GM12878 (cell line): ENCODE data around the gene TMEM238L. TPM values are rescaled to one million over a fixed set of nuclear protein-coding genes. Genes with fewer than 3 reads are reported as not detected.

Experiments
- ATAC-seq: fragments of 200-7000 bp; cut with Tn5 transposase; 3 replicates; pipeline ENCODE4 v1.9.1; 2020; ENCODE audit warnings: mild to moderate bottlenecking, moderate library complexity
- BruUV-seq: library from RNA; stranded (reverse); fragments of 400-500 nt; replicated peaks from 2 replicates; lab custom pipeline; 2021; lab: Mats Ljungman, UMichigan
- CTCF ChIA-PET: fragments of 300-600 bp; sonication (Branson Sonifier 250); formaldehyde crosslinking; extraction: SDS; loops from one replicate; lab custom pipeline; 2021; ENCODE audit warnings: inconsistent platforms; lab: Yijun Ruan, JAX
- POLR2A ChIA-PET: fragments of 350-600 bp; formaldehyde crosslinking; extraction: SDS; loops from one replicate; lab custom pipeline; 2021; ENCODE audit warnings: inconsistent platforms; lab: Charles Lee
- RAD21 ChIA-PET: fragments of 300-600 bp; sonication (Branson Sonifier 250); formaldehyde crosslinking; loops from one replicate; lab custom pipeline; 2023; ENCODE audit warnings: antibody characterized with exemption; ENCODE audit not compliant: unreplicated experiment; lab: Charles Lee
- SMC1A ChIA-PET: fragments of 300-600 bp; sonication (Branson Sonifier 250); formaldehyde crosslinking; loops from one replicate; lab custom pipeline; 2023; ENCODE audit not compliant: unreplicated experiment, uncharacterized antibody; lab: Charles Lee
- DNase-seq: peaks from one replicate; pipeline ENCODE4 v3.0.0-alpha.2; 2011; ENCODE audit warnings: low read depth, low spot score
- FAIRE-seq: peaks from 3 replicates; lab custom pipeline; 2011; peaks lifted over from hg19 to GRCh38; lab: Jason Lieb, UNC
- H2AFZ ChIP-seq: 2 replicates; pipeline ENCODE4 v1.6.0; 2011; ENCODE audit warnings: low read depth, low read length, control low read depth; ENCODE audit not compliant: control insufficient read depth
- H3K27ac ChIP-seq: 2 replicates; pipeline ENCODE4 v1.5.1; 2011; ENCODE audit warnings: control low read depth; ENCODE audit not compliant: control insufficient read depth, insufficient read depth
- H3K27me3 ChIP-seq, 2 experiments: replicated peaks in 1 of 2; 2 replicates each; pipeline versions ENCODE4 v1.6.0 to v1.6.1; 2011; ENCODE audit warnings: low read length in 1 of 2; ENCODE audit not compliant: control insufficient read depth in 2 of 2, insufficient read depth in 2 of 2
- H3K36me3 ChIP-seq, 2 experiments: 2 replicates each; pipeline ENCODE4 v1.5.1; 2011; ENCODE audit warnings: low read length in 1 of 2; ENCODE audit not compliant: control insufficient read depth in 2 of 2, insufficient read depth in 2 of 2
- H3K4me1 ChIP-seq: 2 replicates; pipeline ENCODE4 v1.6.1; 2011; ENCODE audit warnings: mild to moderate bottlenecking, low read length, moderate library complexity, mixed read lengths; ENCODE audit not compliant: control insufficient read depth, insufficient read depth
- H3K4me2 ChIP-seq: 2 replicates; pipeline ENCODE4 v1.6.0; 2011; ENCODE audit warnings: control low read depth; ENCODE audit not compliant: control insufficient read depth, insufficient read depth
- H3K4me3 ChIP-seq: fragments of 200-600 bp; sonication (generic); 2 replicates; pipeline ENCODE4 v1.5.1; 2016
- H3K79me2 ChIP-seq: 2 replicates; pipeline ENCODE4 v1.6.0; 2011; ENCODE audit warnings: low read length; ENCODE audit not compliant: control insufficient read depth, insufficient read depth
- H3K9ac ChIP-seq: 2 replicates; pipeline ENCODE4 v1.8.0; 2011; ENCODE audit warnings: low read length, control low read depth, mixed read lengths; ENCODE audit not compliant: control insufficient read depth, insufficient read depth
- H3K9me3 ChIP-seq: replicated peaks from 3 replicates; pipeline ENCODE4 v1.5.1; 2011; ENCODE audit warnings: mild to moderate bottlenecking, low read length; ENCODE audit not compliant: control insufficient read depth, insufficient read depth
- H4K20me1 ChIP-seq: 2 replicates; pipeline ENCODE4 v1.6.0; 2011; ENCODE audit not compliant: control insufficient read depth, insufficient read depth
- CEBPB ChIP-seq, 2 experiments: fragments of 150-350 bp in 1 of 2; IDR thresholded peaks; 2 replicates each; pipeline ENCODE4 v1.6.1; 2012 to 2014; ENCODE audit warnings: low read depth in 2 of 2, low read length in 2 of 2, borderline replicate concordance in 1 of 2, inconsistent platforms in 1 of 2
- CHD1 ChIP-seq: IDR thresholded peaks from 2 replicates; pipeline ENCODE4 v1.6.1; 2012; ENCODE audit warnings: low read depth, low read length, improper control_type of control experiment
- MXI1 ChIP-seq: fragments of 150-350 bp; IDR thresholded peaks from 2 replicates; pipeline ENCODE4 v1.6.1; 2011; ENCODE audit warnings: low read depth, mild to moderate bottlenecking, inconsistent platforms, low read length, improper control_type of control experiment
- NBN ChIP-seq: fragments of 450-650 bp; IDR thresholded peaks from 2 replicates; pipeline ENCODE4 v1.6.1; 2016
- STAT1 ChIP-seq: fragments of 450-650 bp; conservative IDR thresholded peaks from 2 replicates; pipeline ENCODE4 v1.6.1; 2014; ENCODE audit warnings: antibody characterized with exemption, mild to moderate bottlenecking
- TARDBP ChIP-seq: IDR thresholded peaks from 2 replicates; pipeline ENCODE4 v1.6.1; 2016; ENCODE audit warnings: borderline replicate concordance
- TBL1XR1 ChIP-seq: IDR thresholded peaks from 2 replicates; pipeline ENCODE4 v1.6.1; 2012; ENCODE audit warnings: low read depth, low read length, improper control_type of control experiment
- USF1 ChIP-seq: IDR thresholded peaks from 2 replicates; pipeline ENCODE4 v1.6.1; 2011; ENCODE audit warnings: borderline replicate concordance, low read depth, mild to moderate bottlenecking, moderate library complexity, mixed read lengths, low read length; ENCODE audit not compliant: insufficient read depth; ENCODE audit errors: extremely low read length
- ZNF24 ChIP-seq: fragments of 450-650 bp; IDR thresholded peaks from 2 replicates; pipeline ENCODE4 v1.6.1; 2017; ENCODE audit warnings: antibody characterized with exemption, mild to moderate bottlenecking
- ZNF274 ChIP-seq: IDR thresholded peaks from one replicate; pipeline ENCODE4 v1.8.0; 2011; ENCODE audit not compliant: insufficient read length, insufficient read depth
- ZNF592 ChIP-seq: fragments of 450-650 bp; IDR thresholded peaks from 2 replicates; pipeline ENCODE4 v1.6.1; 2017; ENCODE audit warnings: mild to moderate bottlenecking, moderate library complexity
- ZZZ3 ChIP-seq: IDR thresholded peaks from 2 replicates; pipeline ENCODE4 v1.6.1; 2011; ENCODE audit warnings: low read depth; ENCODE audit not compliant: control insufficient read depth, insufficient read length
- WGBS: methylation state at CpG from one replicate; pipeline ENCODE4 v1.1.6; 2016; ENCODE audit warnings: low lambda C conversion rate; ENCODE audit not compliant: insufficient replicate concordance, insufficient coverage; ENCODE audit errors: missing lambda C conversion rate; 5-methylcytosine and 5-hydroxymethylcytosine counted together
- in situ Hi-C: fragments of 300-500 bp; cut with MboI; formaldehyde crosslinking; loops from 9 replicates; pipeline ENCODE4 v1.14.3; 2018; ENCODE audit warnings: mixed read lengths
- intact Hi-C: fragments of 100-400 bp; cut with micrococcal nuclease; formaldehyde crosslinking; loops from one replicate; pipeline ENCODE4 v1.14.2; 2022; ENCODE audit not compliant: unreplicated experiment
- polyA plus RNA-seq, 11 experiments: library from polyadenylated mRNA; depleted of rRNA in 4 of 11; unstranded in 6 of 11; stranded (reverse) in 5 of 11; fragments of >200 nt; fragmentation: Nextera tagmentation in 4 of 11; fragmentation: Illumina TruSeq in 1 of 11; extraction: Ambion mirVana in 4 of 11; extraction: Trizol in 1 of 11; gene quantifications; 1 replicate in 1 of 11; 2 replicates in 10 of 11; pipeline versions ENCODE4 v1.2.1 to v1.2.3, GENCODE V29; 2011 to 2016; ENCODE audit warnings: inconsistent platforms in 2 of 11, missing spikeins in 2 of 11, low read depth in 1 of 11
- total RNA-seq, 4 experiments: library from RNA; depleted of rRNA in 3 of 4; stranded (reverse); fragments of >200 nt in 3 of 4; fragmentation: Illumina TruSeq in 1 of 4; extraction: Trizol in 1 of 4; gene quantifications; 2 replicates each; pipeline versions ENCODE4 v1.2.1 to v1.2.3, GENCODE V29; 2013 to 2021

The TMEM238L gene
- total and polyA plus RNA-seq, 10 of the 15 experiments (the other 5 are each of a cell fraction or from before 2014, with no cell fraction given): not detected

GRCh38 chr17:10798332-10798749, 5.6 kb downstream of the TMEM238L start:
- TF ChIP-seq ZNF274: no peak
- TF ChIP-seq ZZZ3: no peak
- TF ChIP-seq TBL1XR1: no peak
- TF ChIP-seq NBN: no peak
- TF ChIP-seq ZNF592: no peak
- no peak for TF ChIP-seq STAT1
- TF ChIP-seq CHD1: no peak
- TF ChIP-seq ZNF24: no peak
- no peak for TF ChIP-seq USF1
- TF ChIP-seq CEBPB (IDR thresholded peaks at IDR 0.05; ENCODE audit: borderline replicate concordance in 1 of 2, low read depth in 2 of 2, low read length in 2 of 2): no peak
- no peak for TF ChIP-seq TARDBP
- no peak for TF ChIP-seq MXI1
- no peaks in the 10 kb centered on the region for H3K9me3 ChIP-seq
- no peak overlapping the region for H3K4me2 ChIP-seq
- no peaks in the 10 kb centered on the region for H3K79me2 ChIP-seq
- H3K4me1 ChIP-seq: no peaks in the 10 kb centered on the region
- BruUV-seq: no TSS peak
- no peaks in the 10 kb centered on the region for H4K20me1 ChIP-seq
- in situ Hi-C loops (no loop called here), intact Hi-C loops (no loop called here)
- no peaks in the 10 kb centered on the region for H3K27me3 ChIP-seq
- 0% methylated on average over 3 of the region's 3 CpGs for WGBS
- ChIA-PET RAD21 (no interaction called here), SMC1A (interaction anchor here (0.6 kb wide), 1 partner anchor 323 kb away, joined by 3 read pairs; no protein-coding TSS in a partner anchor), CTCF (interaction anchor here (1.1 to 1.6 kb wide), 2 partner anchors 26 to 39 kb away, joined by 3 read pairs; partner anchors contain the start of gene PIRT), POLR2A (no interaction called here)
- H3K27ac ChIP-seq: no peak overlapping the region
- H2AFZ ChIP-seq: no peak overlapping the region
- no peak overlapping the region for H3K4me3 ChIP-seq
- FAIRE-seq: no peak
- no peaks in the 10 kb centered on the region for H3K36me3 ChIP-seq
- no peak for DNase-seq
- H3K9ac ChIP-seq: no peak overlapping the region
- ATAC-seq: no peak
